HTERT RPE-1 (cell line): ENCODE data around the gene SLC38A11.
"Not testable (repeated sequence)": the region's sequence is repeated elsewhere in the genome, so short reads cannot be mapped to it uniquely, and the experiment has no call there.

ENCODE experiments used
- in situ Hi-C: fragments of 300-500 bp; cut with MboI; formaldehyde crosslinking; loops from 4 replicates; pipeline ENCODE4 v1.14.3; 2020; ENCODE audit warnings: low sequenced_read_pairs

SLC38A11 gene

GRCh38 chr2:164954954-164955701 is at the start of gene SLC38A11:
Gene SLC38A11 (minus strand): TSS chr2:164955525. CDS start chr2:164955247, 278 bp downstream.
- in situ Hi-C loops: no loop called here

GRCh38 chr2:165003443-165004130 is 48.3 kb upstream of the SLC38A11 start:
- in situ Hi-C loops: no loop called here

- in situ Hi-C loops: no loop called here
These were observed 47.3 kb upstream of the SLC38A11 start for GRCh38 chr2:165002638-165003037.

- in situ Hi-C loops: not testable (repeated sequence)
These were observed 39.5 kb upstream of the SLC38A11 start for GRCh38 chr2:164994664-164995299.

DNA sequence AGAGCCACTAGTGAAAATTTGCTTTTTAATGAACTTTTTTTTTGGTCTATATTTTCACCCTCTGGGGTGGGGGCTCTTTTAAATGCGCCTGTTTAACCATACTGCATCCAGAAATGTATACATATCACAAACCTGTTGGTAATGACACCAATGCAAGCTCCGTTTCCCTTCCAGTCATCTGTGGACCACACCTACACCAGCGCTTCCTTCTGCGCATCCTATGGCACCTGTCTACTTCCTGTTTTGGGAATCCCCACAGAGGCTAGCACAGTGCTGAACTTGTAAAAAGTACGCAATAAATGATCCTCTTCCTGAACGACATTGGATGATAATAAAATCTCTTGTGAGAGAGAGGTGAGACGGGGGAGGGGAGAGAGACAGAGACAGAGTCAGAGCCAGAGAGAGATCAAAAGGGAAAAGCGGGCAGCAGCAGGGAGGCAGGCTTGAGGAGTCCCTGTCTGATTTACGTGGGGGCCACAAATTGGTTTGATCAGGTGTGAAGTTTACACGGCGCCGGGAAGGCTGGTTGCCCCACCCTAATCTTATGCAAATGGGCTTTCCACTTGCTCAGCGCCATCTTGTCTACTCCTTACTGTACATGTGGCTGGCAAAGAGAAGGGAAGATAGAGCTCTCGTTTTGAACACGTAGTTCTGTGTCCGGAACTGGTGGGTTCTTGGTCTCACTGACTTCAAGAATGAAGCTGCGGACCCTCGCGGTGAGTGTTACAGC is 38.1 kb upstream of the SLC38A11 start:
- in situ Hi-C loops: no loop called here

GRCh38 chr2:164992818-164993217 is 37.5 kb upstream of the SLC38A11 start:
- in situ Hi-C loops: no loop called here

DNA sequence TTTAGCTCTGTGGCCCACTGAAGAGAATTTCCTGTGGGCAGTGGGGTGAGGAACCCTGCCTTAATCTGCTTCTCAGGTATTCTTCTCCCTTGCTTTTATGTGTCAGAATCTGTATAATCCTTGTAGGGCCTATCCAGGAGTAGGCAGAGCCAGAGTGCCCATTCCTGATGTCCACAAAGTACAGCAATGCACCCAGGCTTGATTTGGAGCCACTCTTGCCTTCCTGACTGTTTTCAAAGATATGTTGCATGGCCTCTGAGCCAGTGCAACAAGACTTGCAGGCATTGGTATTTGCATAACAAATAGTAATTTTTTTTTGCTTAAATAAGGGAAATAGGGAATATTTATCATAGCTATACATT is 36.7 kb upstream of the SLC38A11 start:
- in situ Hi-C loops: not testable (repeated sequence)

DNA sequence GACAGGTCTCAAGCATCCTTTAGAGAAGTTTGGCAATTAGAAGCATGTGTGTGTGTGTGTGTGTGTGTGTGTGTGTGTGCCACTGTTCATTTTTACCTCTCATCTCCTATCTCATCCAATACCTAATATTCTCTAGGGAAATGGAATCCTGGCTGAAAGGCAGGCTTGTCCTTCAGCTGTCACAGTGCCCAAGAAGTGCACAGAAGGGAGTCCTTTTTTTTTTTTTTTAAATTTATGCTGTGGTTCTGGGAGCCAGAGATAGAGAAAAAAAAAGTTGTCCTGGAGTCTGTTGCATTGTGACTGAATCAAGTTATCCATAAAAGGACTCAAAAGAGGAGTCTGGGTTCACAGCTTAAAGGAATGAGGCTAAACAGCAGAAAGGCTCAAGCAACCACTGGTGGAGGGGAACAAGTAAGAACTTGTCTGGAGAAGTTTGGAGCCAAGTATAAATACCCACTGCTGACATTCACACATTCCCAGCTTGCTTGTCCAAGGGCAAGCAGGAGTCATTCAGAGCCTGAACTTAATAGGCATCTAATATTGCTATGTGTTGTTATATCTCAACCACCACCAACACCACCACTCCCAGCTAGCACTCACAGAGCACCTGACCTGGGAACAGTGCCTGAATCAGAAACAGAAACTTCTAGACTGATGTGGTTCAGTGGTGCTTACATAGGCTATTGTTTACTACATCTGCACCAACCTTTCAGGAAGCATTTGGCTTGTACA is 36.2 kb upstream of the SLC38A11 start:
- in situ Hi-C loops: not testable (repeated sequence)

DNA sequence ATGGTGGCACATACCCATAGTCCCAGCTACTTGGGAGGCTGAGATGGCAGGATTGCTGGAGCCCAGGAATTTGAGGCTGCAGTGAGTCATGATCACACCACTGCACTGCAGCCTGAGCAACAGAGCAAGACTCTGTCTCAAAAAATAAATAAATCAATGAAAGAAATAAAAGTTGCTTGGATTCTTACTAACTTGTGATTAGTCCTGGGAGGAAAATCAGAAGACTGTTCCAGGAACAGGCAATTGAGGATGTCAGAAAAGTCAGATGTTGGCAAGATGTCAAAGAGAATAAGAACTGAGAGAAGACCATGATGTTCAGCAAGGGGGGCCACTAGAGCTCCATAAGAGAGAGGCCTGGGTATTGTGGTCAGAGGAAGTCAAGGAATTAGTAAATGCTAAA is 35.6 kb upstream of the SLC38A11 start:
- in situ Hi-C loops: not testable (repeated sequence)

DNA sequence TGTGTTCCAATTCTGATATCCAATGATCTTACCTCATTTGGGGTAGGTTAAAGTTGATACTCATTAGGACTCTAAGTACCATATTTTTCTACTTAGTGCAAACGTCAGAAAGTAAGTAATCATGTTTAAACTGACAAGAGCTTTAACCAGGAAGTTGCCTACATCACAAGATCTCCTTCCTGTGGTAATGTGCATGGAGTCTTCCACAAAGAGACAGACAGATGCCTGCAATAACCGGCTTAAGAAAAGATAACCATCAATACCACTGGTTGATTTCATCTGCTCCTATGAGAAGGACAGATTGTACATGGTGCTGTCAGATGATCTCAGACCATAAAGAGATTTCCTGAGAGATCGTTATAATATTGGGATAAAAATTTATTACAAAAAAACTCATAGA is 33.5 kb upstream of the SLC38A11 start:
- in situ Hi-C loops: not testable (repeated sequence)

DNA sequence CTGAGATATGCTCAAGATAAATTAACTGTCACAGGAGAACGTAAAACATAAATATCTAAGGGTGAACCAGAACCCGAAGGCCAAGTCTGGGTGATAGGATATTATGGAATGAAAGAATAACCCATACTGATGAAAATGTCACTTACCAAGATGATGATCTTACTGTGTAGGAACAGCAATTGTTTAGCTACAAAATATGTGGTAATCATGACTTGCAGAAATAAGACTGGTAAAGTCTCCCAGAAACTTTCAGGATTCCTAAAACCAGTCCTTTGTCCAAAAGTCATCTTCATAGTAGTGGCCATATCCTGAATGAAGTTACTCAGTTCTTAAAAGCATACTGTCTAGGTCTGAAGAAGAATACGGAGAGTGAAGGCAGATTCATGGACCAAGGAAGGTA is 30.7 kb upstream of the SLC38A11 start:
- in situ Hi-C loops: not testable (repeated sequence)

GRCh38 chr2:164984428-164984827 is 29.1 kb upstream of the SLC38A11 start:
- in situ Hi-C loops: no loop called here

- in situ Hi-C loops: no loop called here
These were observed 26.1 kb upstream of the SLC38A11 start for GRCh38 chr2:164981217-164981990.

- in situ Hi-C loops: not testable (repeated sequence)
These were observed 25.4 kb upstream of the SLC38A11 start for GRCh38 chr2:164980688-164981087.

DNA sequence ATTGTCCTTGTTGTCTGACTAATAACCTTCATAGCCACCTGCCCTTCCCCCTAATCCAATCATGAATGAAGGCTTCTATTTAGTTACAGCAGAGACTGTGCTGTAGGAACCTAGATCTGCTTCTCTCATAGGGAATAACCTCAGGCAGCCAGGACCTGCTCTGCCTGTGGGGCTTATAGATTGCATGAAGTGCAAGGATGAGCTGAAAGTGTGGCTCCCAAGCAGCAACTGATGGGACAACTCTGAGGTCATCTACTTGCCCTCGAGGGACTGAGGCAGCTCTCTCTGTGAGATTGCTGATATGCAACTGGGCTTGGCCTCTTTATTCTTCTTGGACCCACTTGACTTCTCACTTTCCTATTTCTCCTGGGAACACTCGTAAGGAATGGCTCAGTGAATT is 23.8 kb upstream of the SLC38A11 start:
- in situ Hi-C loops: no loop called here

DNA sequence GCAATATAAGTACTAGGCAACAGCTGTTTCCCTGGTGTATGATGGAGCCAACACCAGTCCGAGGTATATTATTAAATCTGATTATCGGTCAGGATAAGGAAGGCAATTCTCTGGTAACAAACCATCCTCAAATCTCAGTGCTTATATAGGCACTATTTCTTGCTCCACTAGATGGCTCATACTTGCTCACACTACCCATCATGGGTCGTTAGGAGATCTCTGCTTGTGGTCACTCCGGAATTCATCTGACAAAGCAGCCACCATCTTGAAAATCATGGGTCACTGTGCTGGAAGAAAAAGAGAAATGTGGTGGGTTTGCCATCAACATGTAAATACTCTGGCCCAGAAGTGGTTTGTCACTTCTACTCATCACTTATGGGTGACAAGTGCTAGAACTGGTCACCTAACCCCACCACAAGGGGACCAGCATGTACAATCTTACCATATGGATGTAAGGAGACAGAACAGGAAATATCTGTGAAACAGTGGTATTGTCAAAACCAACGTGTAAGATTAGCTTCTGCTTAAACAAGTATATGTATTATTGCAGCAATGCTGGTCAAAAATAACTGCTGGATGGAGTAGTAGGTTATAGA is 21.6 kb upstream of the SLC38A11 start:
- in situ Hi-C loops: not testable (repeated sequence)

DNA sequence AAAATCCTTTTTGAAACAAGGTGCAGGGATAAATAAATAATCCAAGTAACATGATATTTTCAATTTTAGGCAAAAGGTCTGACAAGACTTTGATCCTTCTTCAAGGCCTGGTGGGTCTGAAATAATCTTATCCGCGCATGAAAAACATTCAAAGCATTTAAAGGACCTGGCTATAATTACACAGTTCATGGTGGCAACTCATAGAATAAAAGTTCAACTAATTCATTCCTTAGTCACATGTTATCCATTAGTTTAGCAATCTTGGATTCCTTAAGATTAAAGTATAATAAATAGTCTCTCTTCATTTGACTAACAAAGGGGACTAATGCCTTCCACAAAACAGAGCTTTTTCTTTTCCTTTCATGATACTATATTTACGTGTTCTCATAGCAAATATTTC is 21.0 kb upstream of the SLC38A11 start:
- in situ Hi-C loops: no loop called here

GRCh38 chr2:164975891-164976290 is 20.6 kb upstream of the SLC38A11 start:
- in situ Hi-C loops: no loop called here

DNA sequence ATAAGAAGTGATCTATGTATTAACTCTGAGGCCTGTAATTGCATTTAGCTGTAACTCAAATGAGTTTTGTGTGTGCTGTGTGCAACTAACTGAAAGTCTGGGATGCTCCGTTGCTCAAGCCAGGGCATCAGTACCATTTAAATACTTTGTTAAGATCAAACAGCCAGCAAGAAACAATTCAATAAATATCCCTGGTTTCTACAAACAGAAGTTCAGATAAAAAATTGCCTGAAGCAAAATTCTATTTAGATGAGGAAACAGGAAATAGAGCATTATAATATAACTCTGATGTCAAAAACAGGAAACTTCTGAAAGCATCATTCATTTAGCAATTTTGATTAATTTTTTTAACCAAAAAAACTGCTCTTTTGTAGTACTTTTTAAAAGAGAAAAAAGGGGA is 18.9 kb upstream of the SLC38A11 start:
- in situ Hi-C loops: no loop called here

DNA sequence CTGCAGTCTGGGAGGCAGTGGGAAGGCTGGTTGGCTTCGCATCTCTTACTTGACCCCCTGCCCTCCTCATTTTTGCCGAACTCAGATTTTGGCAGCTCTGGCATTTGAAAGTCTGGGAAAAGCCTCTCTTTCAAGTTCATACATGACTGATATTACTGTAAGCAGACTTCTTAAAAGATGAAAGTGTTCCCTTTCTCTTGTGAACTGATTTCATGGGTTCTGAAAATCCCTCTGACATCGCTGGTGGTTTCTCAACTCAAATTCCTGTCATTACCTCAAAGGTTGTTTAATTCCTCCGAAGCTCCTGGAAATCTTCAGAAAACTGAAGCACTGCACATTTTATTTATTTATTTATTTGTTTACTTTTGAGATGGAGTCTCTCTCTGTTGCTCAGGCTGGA is 16.9 kb upstream of the SLC38A11 start:
- in situ Hi-C loops: no loop called here
